ENCODE results near the gene TGDS.

The TGDS gene

GRCh38 chr13:94559222-94559795, 36.6 kb downstream of the TGDS start:
- FAIRE-seq (no peak), DNase-seq (ENCODE audit: insufficient read length, low spot score) (no peak)
- TF ChIP-seq SPI1 (IDR thresholded peaks at IDR 0.05; ENCODE audit: low read depth, low read length): no peak
- TF ChIP-seq POLR2A (IDR thresholded peaks at IDR 0.05; ENCODE audit: low read depth, low read length): no peak
- TF ChIP-seq POLR2AphosphoS5 (IDR thresholded peaks at IDR 0.05; ENCODE audit: low read depth, low read length): no peak
- TF ChIP-seq POU2F2 (IDR thresholded peaks at IDR 0.05; ENCODE audit: low read depth, low read length): no peak
- no peak for TF ChIP-seq PAX5 (IDR thresholded peaks at IDR 0.05; ENCODE audit: insufficient read depth, low read length, severe bottlenecking)
- TF ChIP-seq TAF1 (IDR thresholded peaks at IDR 0.05; ENCODE audit: low read depth, low read length): no peak

DNA sequence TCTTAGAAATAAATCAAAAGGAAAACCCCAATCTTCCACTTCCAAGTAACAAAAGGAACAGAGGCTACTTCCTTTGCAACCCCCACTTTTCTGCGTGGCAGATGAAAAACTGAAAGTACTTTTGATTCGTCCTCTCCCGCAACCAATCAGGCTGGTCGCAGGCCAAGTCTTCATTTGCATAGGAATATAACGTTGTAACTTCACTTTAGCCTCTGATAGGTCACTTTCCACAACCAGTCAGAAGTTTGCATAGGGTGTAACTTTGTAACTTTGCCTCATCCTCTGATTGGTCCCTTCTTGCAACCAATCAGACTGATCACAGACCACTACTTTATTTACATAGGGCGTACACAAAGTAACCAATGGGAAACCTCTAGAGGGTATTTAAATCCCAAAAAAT, 37.2 kb downstream of the TGDS start:
- DNase-seq (ENCODE audit: insufficient read length, low spot score): no peak
- FAIRE-seq: no peak
- TF ChIP-seq POLR2A (IDR thresholded peaks at IDR 0.05; ENCODE audit: low read depth, low read length) (no peak), SPI1 (IDR thresholded peaks at IDR 0.05; ENCODE audit: low read depth, low read length) (no peak), POLR2AphosphoS5 (IDR thresholded peaks at IDR 0.05; ENCODE audit: low read depth, low read length) (no peak), TAF1 (IDR thresholded peaks at IDR 0.05; ENCODE audit: low read depth, low read length) (no peak), PAX5 (IDR thresholded peaks at IDR 0.05; ENCODE audit: insufficient read depth, low read length, severe bottlenecking) (no peak), POU2F2 (IDR thresholded peaks at IDR 0.05; ENCODE audit: low read depth, low read length) (no peak)

GRCh38 chr13:94557684-94558235, 38.2 kb downstream of the TGDS start:
- FAIRE-seq: no peak
- DNase-seq (ENCODE audit: insufficient read length, low spot score): no peak
- TF ChIP-seq PAX5 (IDR thresholded peaks at IDR 0.05; ENCODE audit: insufficient read depth, low read length, severe bottlenecking) (no peak), POU2F2 (IDR thresholded peaks at IDR 0.05; ENCODE audit: low read depth, low read length) (no peak), POLR2AphosphoS5 (IDR thresholded peaks at IDR 0.05; ENCODE audit: low read depth, low read length) (no peak), TAF1 (IDR thresholded peaks at IDR 0.05; ENCODE audit: low read depth, low read length) (no peak), SPI1 (IDR thresholded peaks at IDR 0.05; ENCODE audit: low read depth, low read length) (no peak), POLR2A (IDR thresholded peaks at IDR 0.05; ENCODE audit: low read depth, low read length) (no peak)

- TF ChIP-seq POLR2A (IDR thresholded peaks at IDR 0.05; ENCODE audit: low read depth, low read length) (no peak), SPI1 (IDR thresholded peaks at IDR 0.05; ENCODE audit: low read depth, low read length) (no peak), PAX5 (IDR thresholded peaks at IDR 0.05; ENCODE audit: insufficient read depth, low read length, severe bottlenecking) (no peak), POLR2AphosphoS5 (IDR thresholded peaks at IDR 0.05; ENCODE audit: low read depth, low read length) (no peak), POU2F2 (IDR thresholded peaks at IDR 0.05; ENCODE audit: low read depth, low read length) (no peak), TAF1 (IDR thresholded peaks at IDR 0.05; ENCODE audit: low read depth, low read length) (no peak)
- FAIRE-seq: no peak
Observed at GRCh38 chr13:94556621-94557020, 39.3 kb downstream of the TGDS start.

GRCh38 chr13:94556041-94556440, 39.9 kb downstream of the TGDS start:
- TF ChIP-seq POLR2A (IDR thresholded peaks at IDR 0.05; ENCODE audit: low read depth, low read length) (no peak), TAF1 (IDR thresholded peaks at IDR 0.05; ENCODE audit: low read depth, low read length) (no peak)
- DNase-seq (ENCODE audit: insufficient read length, low spot score): no peak
- FAIRE-seq: no peak

More at GRCh38 chr13:94556621-94557020, 39.3 kb downstream of the TGDS start:
- no peak for DNase-seq (ENCODE audit: insufficient read length, low spot score)

DNA sequence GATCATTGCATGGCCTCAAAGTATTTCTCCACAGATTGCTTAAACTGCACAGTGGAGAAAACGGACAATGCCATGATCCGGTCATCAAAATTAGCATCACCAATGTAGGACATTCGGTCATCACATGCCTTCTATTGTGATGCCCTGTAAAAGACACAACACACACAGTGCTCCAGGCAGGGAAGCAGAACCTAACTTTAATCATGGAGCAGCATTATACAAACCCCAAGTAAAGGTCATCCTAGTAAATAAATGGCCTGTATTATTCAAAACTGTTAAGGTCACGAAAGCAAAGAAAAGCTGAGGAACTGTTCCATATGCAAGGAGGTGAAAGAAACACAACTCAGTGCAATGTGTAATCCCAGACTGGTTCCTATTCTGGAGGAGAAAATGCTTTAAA, 42.2 kb downstream of the TGDS start:
- no peak for DNase-seq (ENCODE audit: insufficient read length, low spot score)
- TF ChIP-seq POLR2A (IDR thresholded peaks at IDR 0.05; ENCODE audit: low read depth, low read length): no peak
- TF ChIP-seq SPI1 (IDR thresholded peaks at IDR 0.05; ENCODE audit: low read depth, low read length): no peak
- no peak for TF ChIP-seq POU2F2 (IDR thresholded peaks at IDR 0.05; ENCODE audit: low read depth, low read length)
- no peak for TF ChIP-seq POLR2AphosphoS5 (IDR thresholded peaks at IDR 0.05; ENCODE audit: low read depth, low read length)
- TF ChIP-seq PAX5 (IDR thresholded peaks at IDR 0.05; ENCODE audit: insufficient read depth, low read length, severe bottlenecking): no peak
- no peak for TF ChIP-seq TAF1 (IDR thresholded peaks at IDR 0.05; ENCODE audit: low read depth, low read length)
- no peak for FAIRE-seq

DNA sequence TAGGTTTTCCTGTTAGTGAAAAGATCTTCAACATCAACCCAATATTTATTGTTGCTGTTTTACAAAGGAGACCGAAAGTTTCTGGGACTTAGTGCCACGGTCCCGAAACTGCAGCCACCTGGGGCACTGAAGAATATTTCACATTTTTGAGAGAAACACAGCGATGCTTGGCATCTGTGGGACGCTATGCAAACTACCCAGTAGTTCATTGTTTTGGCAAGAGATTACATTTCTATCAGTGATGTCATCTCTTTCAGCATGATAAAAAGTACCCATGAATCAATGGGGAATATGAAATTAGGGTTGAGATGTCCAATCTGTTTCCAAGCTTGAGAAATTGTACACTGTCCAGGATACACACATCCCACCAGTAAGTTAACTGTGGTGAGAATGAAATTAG, 43.9 kb downstream of the TGDS start:
- no peak for DNase-seq (ENCODE audit: insufficient read length, low spot score)
- TF ChIP-seq POLR2A (IDR thresholded peaks at IDR 0.05; ENCODE audit: low read depth, low read length): no peak
- no peak for FAIRE-seq

GRCh38 chr13:94550062-94550738, 45.8 kb downstream of the TGDS start:
- FAIRE-seq (peak; percentile 9), DNase-seq (ENCODE audit: insufficient read length, low spot score) (no peak)
- TF ChIP-seq SPI1 (IDR thresholded peaks at IDR 0.05; ENCODE audit: low read depth, low read length) (no peak), POLR2AphosphoS5 (IDR thresholded peaks at IDR 0.05; ENCODE audit: low read depth, low read length) (no peak), PAX5 (IDR thresholded peaks at IDR 0.05; ENCODE audit: insufficient read depth, low read length, severe bottlenecking) (no peak), POU2F2 (IDR thresholded peaks at IDR 0.05; ENCODE audit: low read depth, low read length) (no peak)

- peak; percentile 98 for FAIRE-seq
- DNase-seq (ENCODE audit: insufficient read length, low spot score): peak; percentile 86
- no peak; the same call in 1 of the 2 replicates for TF ChIP-seq TAF1 (IDR thresholded peaks at IDR 0.05; ENCODE audit: low read depth, low read length)
- no peak; the same call in 1 of the 2 replicates for TF ChIP-seq POLR2AphosphoS5 (IDR thresholded peaks at IDR 0.05; ENCODE audit: low read depth, low read length)
- no peak for TF ChIP-seq POU2F2 (IDR thresholded peaks at IDR 0.05; ENCODE audit: low read depth, low read length)
- no peak for TF ChIP-seq PAX5 (IDR thresholded peaks at IDR 0.05; ENCODE audit: insufficient read depth, low read length, severe bottlenecking)
- TF ChIP-seq SPI1 (IDR thresholded peaks at IDR 0.05; ENCODE audit: low read depth, low read length): peak; percentile 78
- TF ChIP-seq POLR2A (IDR thresholded peaks at IDR 0.05; ENCODE audit: low read depth, low read length): peak; percentile 56
Observed at GRCh38 chr13:94549232-94550061, 46.5 kb downstream of the TGDS start.

Measured in GM12891 (cell line).